CD4-positive, alpha-beta T cell treated with Interleukin-4 for 1 hour (primary cell): ENCODE results near the gene MRPS12.
"Not testable (repeated sequence)": the region's sequence is repeated elsewhere in the genome, so short reads cannot be mapped to it uniquely, and the experiment has no call there.

Source experiments
- DNase-seq, 2 donors: peaks; one replicate each; pipeline ENCODE4 v3.0.0-alpha.2; 2020 to 2022

MRPS12 gene

GRCh38 chr19:38942471-38943181 is 11.9 kb downstream of the MRPS12 start:
- no peak for DNase-seq

DNA sequence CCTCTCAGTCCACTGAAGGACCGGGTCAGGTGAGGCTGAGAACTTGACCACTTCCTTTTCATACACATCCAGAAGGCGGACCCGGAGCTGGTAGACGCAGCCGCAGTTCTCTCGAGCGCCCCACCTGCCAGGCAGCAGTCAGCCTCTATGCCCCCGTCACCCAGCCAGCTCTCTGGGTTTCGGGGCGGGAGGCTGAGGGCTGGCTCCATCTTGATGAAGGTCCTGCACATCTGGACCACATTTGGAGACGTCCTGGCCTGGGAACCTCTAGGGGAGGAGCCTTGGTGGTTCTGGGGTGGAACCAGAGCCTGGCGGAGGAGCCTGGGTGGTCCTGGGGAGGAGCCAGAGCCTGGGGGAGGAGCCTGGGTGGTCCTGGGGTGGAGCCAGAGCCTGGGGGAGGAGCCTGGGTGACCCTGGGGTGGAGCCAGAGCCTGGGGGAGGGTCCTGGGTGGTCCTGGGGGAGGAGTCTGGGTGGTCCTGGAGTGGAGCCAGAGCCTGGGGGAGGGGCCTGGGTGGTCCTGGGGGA is 14.3 kb downstream of the MRPS12 start:
- DNase-seq = no peak

DNA sequence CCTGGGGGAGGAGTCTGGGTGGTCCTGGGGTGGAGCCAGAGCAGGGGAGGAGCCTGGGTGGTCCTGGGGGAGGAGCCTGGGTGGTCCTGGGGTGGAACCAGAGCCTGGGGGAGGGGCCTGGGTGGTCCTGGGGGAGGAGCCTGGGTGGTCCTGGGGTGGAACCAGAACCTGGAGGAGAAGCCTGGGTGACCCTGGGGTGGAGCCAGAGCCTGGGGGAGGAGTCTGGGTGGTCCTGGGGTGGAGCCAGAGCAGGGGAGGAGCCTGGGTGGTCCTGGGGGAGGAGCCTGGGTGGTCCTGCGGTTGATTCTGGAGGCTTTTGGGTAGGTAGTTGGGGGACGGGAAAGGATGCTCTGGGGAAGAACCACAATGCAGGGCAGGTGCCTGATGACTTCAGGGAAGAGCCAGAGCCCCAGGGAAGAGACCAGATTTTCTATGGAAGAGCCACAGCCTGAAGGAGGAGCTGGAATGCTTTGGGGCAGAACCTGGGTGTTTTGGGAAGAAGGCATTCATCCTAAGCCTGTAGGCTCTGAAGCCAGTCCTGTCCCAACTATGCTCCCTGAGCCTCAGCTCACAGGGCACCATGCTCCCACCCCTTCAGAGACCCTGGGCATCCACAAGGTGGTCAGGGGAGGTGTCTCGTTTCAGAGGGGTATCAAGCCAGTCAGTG is 15.0 kb downstream of the MRPS12 start:
- DNase-seq = no peak

- DNase-seq = no peak
Measured at GRCh38 chr19:38946229-38947010, 15.7 kb downstream of the MRPS12 start.

DNA sequence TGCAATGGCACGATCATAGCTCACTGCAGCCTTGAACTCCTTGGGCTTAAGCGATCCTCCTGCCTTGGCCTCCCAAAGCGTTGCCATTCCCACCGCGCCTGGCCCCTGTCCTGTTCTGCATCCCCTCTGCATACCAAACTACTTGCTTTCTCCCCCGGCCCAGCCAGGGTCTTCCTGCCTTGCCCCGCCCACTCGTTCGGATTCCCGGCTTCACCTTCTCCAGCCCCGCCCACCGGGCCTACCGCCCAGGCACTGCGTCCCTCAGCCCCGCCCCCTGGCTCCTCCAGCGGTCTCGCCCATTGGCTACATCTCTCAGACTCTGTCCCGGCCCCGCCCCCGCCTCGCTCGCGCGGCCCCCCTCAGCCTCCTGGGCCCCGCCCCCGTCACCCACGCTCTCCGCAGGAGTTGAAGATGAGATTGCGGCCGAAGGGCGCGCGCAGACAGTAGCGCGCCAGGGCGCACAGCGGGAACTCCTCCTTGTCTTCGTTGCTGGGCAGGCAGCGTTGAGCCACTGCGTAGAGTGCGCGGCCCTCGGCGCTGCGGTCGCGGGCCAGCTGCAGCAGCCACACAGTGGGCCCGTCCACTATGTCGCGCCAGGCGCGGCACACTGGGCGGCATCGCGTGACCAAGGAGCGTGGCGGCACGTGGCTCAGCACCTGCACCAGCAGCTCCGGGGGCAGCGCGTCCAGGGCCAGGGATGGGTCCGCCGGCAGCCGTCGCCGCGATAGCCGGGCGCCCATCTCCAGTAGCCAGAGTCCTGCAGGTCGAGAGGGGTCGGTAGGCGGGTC is 19.0 kb downstream of the MRPS12 start:
- DNase-seq = peak; percentile 86

GRCh38 chr19:38951187-38951586 is 20.4 kb downstream of the MRPS12 start:
- DNase-seq = no peak

GRCh38 chr19:38952395-38953165 is 21.8 kb downstream of the MRPS12 start:
- DNase-seq = peak; percentile 38 to 64

GRCh38 chr19:38953677-38954076 is 22.9 kb downstream of the MRPS12 start:
- no peak for DNase-seq

GRCh38 chr19:38956264-38956663 is 25.5 kb downstream of the MRPS12 start:
- DNase-seq = no peak

GRCh38 chr19:38958301-38958700 is 27.6 kb downstream of the MRPS12 start:
- no peak for DNase-seq

GRCh38 chr19:38959618-38960017 is 28.9 kb downstream of the MRPS12 start:
- no peak for DNase-seq

GRCh38 chr19:38964738-38965137 is 34.0 kb downstream of the MRPS12 start:
- DNase-seq = no peak

GRCh38 chr19:38966149-38966548 is 35.4 kb downstream of the MRPS12 start:
- not testable (repeated sequence) for DNase-seq

DNA sequence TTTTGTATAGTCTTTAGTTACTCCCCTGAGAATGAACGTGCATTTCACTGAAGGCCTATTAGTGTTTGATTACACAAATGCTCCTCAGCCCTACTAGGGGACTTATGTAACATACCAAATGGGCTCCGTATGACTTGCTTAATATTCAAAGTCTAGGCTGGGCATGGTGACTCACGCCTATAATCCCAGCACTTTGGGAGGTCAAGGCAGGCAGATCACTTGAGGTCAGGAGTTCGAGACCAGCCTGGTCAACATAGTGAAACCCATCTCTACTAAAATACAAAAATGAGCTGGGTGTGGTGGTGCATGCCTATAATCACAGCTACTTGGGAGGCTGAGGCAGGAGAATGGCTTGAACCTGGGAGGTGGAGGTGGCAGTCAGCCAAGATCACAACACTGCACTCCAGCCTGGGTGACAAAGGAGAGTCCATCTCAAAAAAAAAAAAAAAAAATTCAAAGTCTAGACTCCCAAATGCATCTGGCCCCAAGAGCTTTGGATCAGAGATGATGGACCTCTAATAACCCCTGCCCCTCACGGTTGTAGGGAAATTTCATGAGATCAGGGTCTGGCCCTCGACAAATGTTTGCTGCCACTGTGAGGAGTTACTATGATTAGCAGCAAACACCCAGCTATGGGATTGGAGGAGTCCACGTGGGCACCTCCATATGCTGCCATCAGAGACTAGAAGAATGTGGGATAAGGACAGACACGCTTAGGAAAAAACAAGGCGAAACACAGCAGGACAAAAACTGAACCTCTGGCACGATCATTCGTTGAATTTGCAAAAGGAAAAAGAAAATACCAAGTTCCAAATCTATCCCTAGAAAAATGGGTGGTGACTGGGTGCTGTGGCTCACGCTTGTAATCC is 40.2 kb downstream of the MRPS12 start:
- no peak for DNase-seq

GRCh38 chr19:38971672-38972071 is 40.9 kb downstream of the MRPS12 start:
- DNase-seq = no peak

- no peak for DNase-seq
Measured at GRCh38 chr19:38974624-38975213, 44.0 kb downstream of the MRPS12 start.

GRCh38 chr19:38975214-38975860 is 44.6 kb downstream of the MRPS12 start, which contains the start of gene FBXO17:
Gene FBXO17 (minus strand): TSS chr19:38975742. CDS start chr19:38950319, 25,423 bp downstream.
- DNase-seq = no peak

- DNase-seq = no peak
Measured at GRCh38 chr19:38975861-38976271, 45.1 kb downstream of the MRPS12 start.

DNA sequence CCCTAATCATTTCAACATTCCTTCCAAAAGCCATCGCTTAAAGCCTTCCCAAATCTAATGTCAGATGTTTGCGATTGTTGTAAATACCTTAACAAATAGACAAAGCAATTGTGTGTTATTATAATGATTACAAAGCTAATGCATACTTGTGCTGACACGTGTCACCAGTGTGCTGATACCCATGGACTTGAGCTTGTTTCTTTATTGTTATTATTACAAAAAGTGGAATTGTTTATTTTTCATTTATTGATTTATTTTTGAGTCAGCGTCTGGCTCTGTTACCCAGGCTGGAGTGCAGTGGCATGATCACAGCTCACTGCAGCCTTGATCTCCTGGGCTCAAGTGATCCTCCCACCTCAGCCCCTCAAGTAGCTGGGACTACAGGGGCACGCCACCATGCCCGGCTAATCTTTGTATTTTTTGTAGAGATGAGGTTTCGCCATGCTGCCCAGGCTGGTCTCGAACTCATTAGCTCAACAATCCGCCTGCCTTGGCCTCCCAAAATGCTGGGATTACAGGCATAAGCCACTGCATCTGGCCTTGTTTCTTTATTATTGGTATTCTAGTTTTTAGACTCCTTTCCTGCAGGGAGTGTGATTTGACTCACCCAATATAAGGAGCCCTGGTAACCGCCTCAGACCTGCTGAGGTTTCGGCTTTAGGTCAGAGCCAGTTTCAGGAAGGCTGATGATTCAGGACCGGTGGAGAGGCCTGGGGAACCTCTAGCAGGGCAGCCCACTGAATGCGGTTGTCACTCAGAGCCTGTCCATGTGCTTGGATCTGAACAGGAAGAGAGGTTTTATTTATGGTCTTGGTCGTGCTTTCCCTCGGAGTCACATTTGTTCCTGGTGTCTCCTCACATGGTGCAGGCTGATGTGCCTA is 46.9 kb downstream of the MRPS12 start:
- DNase-seq = no peak
